HL-60 (cell line): ENCODE data around the gene XAGE1A.
"Not testable (repeated sequence)": the region's sequence is repeated elsewhere in the genome, so short reads cannot be mapped to it uniquely, and the experiment has no call there.

Source experiments
- CTCF ChIP-seq: IDR thresholded peaks from one replicate; pipeline ENCODE4 v1.5.1; 2011; ENCODE audit warnings: low read length, control low read depth, inconsistent platforms; ENCODE audit not compliant: insufficient read depth
- POLR2AphosphoS5 ChIP-seq: IDR thresholded peaks from 2 replicates; pipeline ENCODE4 v1.6.1; 2012; ENCODE audit warnings: low read depth
- REST ChIP-seq: IDR thresholded peaks from 2 replicates; pipeline ENCODE4 v1.6.1; 2012; ENCODE audit warnings: low read depth; ENCODE audit not compliant: insufficient replicate concordance
- SPI1 ChIP-seq: IDR thresholded peaks from 2 replicates; pipeline ENCODE4 v1.6.1; 2012; ENCODE audit warnings: low read depth, mild to moderate bottlenecking, borderline replicate concordance

DNA sequence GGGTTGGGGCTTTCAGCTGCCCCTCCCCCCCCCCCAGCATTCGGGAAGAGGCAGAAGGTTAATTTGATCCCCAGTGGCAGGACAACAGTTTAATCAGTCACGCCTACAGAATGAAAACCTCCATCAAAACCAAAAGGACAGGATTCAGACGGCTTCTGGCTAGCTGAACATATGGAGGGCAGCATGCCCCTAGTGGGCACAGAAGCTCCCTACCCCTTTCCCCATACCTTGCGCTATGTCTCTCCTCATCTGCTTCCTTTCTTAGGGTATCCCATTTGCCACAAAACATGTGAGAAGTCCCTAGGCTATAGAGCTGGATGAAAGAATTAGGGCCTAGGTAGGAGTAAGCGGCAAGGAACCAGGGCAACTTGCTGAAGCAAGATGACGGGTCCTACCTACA is 5.8 kb downstream of the XAGE1A start:
- TF ChIP-seq CTCF, POLR2AphosphoS5, REST, SPI1: not testable (repeated sequence)
